PC-9 (cell line): ENCODE data around the gene CDH13.

Source experiments
- EZH2 ChIP-seq: fragments of 200-600 bp; sonication (generic); IDR thresholded peaks from 2 replicates; pipeline ENCODE4 v1.8.0; 2017; ENCODE audit warnings: antibody characterized with exemption, low read depth
- TF ChIP-seq, protein P1 (sequence below): fragments of 200-600 bp; sonication (generic); conservative IDR thresholded peaks from 2 replicates; pipeline ENCODE4 v1.6.1; 2017; ENCODE audit warnings: mixed run types, antibody characterized with exemption, mild to moderate bottlenecking, moderate library complexity

DNA sequence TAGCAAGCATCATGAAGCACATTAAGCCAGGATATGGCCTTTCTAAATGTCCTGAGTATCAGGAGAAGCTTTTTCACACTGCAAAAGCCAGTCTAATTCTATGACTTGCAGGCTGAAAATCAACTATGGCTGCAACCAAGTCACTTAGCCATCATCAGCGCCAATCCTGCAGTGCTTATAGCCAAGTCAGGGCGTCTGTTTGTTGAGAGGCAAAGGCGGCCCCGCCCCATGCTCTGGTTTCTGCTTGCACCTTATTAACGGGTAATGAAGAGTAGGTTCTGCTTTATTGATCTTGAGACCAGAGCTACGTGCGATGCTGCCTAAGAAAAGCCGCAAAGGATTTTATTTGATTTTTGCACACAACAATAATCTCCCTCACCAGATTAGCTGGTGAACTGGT, 88.4 kb downstream of the CDH13 start:
- TF ChIP-seq, protein P1, sequence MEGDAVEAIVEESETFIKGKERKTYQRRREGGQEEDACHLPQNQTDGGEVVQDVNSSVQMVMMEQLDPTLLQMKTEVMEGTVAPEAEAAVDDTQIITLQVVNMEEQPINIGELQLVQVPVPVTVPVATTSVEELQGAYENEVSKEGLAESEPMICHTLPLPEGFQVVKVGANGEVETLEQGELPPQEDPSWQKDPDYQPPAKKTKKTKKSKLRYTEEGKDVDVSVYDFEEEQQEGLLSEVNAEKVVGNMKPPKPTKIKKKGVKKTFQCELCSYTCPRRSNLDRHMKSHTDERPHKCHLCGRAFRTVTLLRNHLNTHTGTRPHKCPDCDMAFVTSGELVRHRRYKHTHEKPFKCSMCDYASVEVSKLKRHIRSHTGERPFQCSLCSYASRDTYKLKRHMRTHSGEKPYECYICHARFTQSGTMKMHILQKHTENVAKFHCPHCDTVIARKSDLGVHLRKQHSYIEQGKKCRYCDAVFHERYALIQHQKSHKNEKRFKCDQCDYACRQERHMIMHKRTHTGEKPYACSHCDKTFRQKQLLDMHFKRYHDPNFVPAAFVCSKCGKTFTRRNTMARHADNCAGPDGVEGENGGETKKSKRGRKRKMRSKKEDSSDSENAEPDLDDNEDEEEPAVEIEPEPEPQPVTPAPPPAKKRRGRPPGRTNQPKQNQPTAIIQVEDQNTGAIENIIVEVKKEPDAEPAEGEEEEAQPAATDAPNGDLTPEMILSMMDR = no peak
- no peak for TF ChIP-seq EZH2
